OCI-LY1 (cell line): Measurements from ENCODE around the gene C2orf15.

Experiments used
- EZH2 ChIP-seq: fragments of 200-600 bp; sonication (generic), shearing (Covaris generic); IDR thresholded peaks from 2 replicates; pipeline ENCODE4 v1.8.0; 2017; ENCODE audit warnings: borderline replicate concordance, mixed run types, mild to moderate bottlenecking, antibody characterized with exemption, low read length, moderate library complexity, mixed read lengths
- TF ChIP-seq, protein P1 (sequence below): fragments of 200-600 bp; sonication (generic), shearing (Covaris generic); IDR thresholded peaks from 2 replicates; pipeline ENCODE4 v1.5.1; 2017; ENCODE audit warnings: mild to moderate bottlenecking, antibody characterized with exemption, low read length, moderate library complexity, mixed read lengths

DNA sequence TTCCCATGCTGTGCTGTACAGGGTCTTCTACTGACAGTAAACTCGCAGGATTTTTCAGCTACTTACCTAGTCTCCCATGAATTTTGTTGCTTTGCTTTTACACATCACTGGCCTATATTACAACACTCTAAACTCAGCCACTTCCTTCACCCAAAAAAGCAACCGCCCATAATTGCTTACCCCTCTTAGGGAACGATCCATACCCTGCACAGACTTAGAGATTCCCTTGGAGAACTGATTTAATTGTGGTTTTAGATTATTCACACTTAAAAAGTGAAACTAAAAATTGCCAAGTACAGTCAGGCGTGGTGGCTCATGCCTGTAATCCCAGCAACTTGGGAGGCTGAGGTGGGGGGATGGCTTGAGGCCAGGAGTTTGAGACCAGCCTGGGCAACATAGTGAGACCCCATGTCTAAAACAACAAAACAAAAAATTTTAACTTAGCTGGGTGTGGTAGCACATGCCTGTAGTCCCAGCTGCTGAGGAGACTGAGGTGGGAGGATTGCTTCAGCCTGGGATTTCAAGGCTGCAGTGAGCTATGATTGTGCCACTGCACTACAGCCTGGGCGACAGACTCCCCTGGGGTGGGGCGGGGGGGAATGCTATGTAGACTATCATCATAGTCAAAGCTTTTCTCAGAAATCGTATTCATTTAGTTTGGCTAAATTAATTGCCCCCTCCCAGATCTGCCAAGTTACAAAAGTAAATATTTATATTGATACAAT lies 58.7 kb downstream of the C2orf15 start:
- TF ChIP-seq, protein P1, sequence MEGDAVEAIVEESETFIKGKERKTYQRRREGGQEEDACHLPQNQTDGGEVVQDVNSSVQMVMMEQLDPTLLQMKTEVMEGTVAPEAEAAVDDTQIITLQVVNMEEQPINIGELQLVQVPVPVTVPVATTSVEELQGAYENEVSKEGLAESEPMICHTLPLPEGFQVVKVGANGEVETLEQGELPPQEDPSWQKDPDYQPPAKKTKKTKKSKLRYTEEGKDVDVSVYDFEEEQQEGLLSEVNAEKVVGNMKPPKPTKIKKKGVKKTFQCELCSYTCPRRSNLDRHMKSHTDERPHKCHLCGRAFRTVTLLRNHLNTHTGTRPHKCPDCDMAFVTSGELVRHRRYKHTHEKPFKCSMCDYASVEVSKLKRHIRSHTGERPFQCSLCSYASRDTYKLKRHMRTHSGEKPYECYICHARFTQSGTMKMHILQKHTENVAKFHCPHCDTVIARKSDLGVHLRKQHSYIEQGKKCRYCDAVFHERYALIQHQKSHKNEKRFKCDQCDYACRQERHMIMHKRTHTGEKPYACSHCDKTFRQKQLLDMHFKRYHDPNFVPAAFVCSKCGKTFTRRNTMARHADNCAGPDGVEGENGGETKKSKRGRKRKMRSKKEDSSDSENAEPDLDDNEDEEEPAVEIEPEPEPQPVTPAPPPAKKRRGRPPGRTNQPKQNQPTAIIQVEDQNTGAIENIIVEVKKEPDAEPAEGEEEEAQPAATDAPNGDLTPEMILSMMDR: no peak
- TF ChIP-seq EZH2: no peak
